GM12873 (cell line): ENCODE data around the gene POLRMT.

Source experiments
- CTCF ChIP-seq: IDR thresholded peaks from 2 replicates; pipeline ENCODE4 v1.5.1; 2012; ENCODE audit warnings: low read depth, mild to moderate bottlenecking, moderate library complexity, low read length, control low read depth; ENCODE audit not compliant: insufficient read depth; ENCODE audit errors: missing control alignments

POLRMT gene

DNA sequence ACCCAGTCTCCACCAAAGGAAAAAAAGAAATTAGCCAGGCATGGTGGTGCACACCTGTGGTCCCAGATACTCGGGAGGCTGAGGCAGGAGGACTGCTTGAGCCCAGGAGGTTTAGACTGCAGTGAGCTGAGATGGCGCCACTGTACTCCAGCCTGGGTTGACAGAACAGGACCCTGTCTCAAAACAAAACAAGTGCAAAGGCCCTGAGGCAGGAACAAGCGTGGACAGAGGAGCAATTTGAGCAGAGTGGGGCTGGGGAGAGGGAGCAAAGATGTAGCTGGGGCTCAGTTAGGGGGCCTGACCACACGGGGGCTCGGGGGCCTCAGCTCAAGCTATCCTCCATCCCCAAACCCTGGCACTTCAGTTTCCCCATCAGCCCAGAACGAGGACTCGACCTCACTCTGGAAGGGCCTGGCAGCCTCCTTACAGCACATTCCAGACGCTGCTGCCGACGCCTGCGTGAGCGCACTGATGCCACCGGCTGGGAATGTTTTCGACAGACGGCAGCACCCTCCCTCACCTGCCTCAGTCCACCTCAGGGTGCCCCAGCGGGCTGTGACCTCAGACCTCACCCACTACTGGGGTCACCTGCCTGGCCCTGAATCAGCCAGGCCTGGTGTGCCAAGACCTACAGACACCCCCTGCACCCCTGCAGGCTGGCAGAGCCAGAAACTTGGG is 1.8 kb upstream of the POLRMT start:
- TF ChIP-seq CTCF = no peak

GRCh38 chr19:633786-634639 is 676 bp upstream of the POLRMT start:
- no peak for TF ChIP-seq CTCF

DNA sequence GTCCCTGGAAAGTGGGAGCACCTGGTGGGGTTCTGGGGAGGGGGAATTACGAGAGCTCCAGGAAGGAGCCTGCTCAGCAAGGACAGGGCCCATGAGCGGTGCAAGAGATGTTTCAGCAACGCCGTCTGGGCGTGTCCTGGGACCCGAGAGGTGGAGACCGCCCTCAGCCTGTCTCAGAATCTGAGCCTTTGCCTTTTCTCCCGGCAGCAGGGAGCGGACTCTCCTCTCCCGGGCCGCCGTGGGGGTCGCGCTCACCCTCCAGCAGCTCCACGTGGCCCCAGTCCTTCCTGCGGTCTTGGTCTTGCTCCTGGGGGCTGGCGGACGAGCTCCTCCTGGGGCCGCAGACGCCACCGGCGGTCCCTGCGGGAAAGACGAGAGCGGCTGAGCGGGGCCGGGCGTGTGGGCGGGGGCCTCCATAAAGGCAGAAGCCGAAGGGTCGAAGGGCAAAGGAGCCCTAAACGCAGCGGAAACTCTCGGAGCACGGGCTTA is 714 bp downstream of the POLRMT start:
- TF ChIP-seq CTCF = no peak

DNA sequence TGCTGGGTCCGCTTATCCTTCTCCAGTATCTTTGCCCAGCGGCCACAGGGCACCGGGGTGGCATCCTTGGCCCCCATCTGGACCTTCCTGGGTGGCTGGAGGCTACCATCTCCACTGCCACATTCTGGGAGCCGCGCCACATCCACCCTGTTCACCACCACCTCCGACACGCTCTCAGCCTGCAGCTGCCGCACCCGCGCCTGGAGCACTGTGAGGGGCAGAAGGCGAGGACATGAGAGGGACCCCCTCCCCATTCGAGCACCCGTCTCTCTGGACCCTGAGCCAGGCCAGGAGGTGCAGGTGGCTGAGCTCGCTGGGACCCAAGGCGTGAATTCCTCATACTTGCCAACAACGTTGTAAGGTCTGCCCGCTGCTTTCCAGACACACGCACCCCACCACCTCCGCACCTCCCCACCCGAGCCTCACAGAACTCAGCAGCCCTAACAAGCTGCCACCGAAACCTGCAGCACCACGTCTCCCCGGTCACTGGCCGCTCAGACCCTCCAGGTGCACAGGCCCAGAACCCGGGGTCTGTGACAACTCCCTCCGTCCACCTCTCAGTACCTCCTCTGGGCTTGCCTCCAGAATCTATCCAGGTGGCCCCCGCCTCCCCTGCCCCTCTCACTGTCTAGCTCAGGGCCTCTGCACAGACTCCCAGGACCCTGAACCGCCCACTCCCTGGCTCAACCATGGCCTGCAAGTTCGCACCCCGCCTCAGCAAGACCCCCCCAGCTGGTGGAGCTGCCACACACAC is 3.2 kb downstream of the POLRMT start:
- no peak for TF ChIP-seq CTCF

DNA sequence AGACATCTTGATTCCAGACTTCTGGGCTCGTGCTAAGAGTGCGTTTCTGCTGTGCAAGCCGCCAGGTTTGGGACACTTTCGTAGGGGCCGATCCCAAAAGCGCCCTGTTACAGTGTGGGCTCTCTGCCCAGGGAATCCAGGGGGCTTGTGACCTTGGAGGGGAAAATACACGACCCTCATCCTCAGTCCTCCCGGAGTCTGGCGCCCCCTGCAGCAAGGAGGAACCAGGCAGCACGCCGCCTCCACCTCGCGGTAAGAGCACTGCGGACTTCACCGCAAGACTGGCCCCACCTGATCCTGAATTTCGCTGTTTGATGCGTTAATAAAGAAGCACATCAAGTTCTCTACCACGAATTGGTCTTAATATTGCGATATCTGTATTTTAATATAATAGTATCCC is 5.2 kb downstream of the POLRMT start:
- peak; percentile 46 for TF ChIP-seq CTCF

DNA sequence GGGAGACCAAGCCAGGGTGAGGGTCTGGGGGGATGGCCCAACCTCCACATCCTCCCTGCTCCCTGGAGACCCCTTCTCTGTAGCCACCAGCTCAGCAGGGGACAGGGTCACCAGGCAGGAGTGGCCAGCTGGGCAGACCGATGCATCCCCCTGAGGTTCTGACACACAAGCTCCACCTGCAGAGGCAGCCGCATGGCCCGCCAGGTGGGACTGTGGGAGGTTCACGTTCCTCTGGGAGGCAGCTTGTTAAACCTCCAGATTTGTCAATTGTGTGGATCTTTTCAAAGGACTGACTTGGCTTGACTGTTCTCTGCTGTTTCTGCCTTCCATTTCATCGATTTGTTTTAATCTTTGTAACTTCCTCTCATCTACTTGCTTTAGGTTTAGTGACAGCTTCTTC is 8.1 kb downstream of the POLRMT start:
- no peak for TF ChIP-seq CTCF
